NCI-H526 (cell line): ENCODE results near the gene MUSTN1.

Experiments used
- DNase-seq, 2 experiments: peaks; one replicate each; lab custom pipeline; 2025; lab: John Stamatoyannopoulos, UW

MUSTN1 gene

GRCh38 chr3:52801839-52802238 lies 33.0 kb downstream of the MUSTN1 start:
- DNase-seq, result no peak

DNA sequence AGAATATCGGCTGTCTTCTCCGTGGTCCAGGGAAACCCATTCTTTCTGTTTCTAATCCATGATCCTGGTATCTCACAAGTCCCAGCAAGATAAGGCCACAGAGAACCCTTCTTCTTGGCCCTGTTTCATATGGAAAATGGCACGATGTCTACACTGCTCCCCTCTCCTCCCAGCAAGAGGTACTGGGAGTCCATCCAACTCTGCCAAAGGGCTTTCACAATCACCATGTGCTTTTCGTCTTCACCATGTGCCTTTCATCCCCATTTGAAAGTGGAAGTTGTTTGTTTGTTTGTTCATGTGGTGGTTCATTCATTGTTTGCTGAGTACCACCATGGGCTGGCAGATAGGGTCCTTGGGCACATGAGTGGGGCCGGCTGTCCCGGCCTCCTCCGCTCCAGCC lies 34.7 kb downstream of the MUSTN1 start:
- DNase-seq, result no peak

DNA sequence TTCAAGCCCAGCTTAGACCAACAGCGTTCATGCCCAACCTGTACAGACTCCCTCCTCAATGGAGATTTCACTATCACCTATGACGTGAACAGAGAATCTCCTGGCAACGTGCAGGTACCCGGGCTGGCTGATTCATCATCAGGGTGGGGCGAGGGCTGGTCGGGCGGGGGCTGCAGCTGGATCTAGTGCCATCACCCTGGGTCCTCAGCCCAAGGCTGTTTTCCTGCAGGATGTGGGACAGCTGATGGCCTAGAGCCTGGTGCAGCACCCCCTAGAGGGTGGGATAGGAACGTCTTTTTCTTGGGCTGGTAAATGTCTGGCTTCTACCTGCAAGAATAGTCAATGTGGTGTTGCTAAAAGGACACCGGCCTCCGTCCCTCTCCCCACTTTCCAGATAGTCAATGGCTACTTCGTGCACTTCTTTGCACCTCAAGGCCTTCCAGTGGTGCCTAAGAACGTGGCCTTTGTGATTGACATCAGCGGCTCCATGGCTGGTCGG lies 35.8 kb downstream of the MUSTN1 start:
- peak in 1 of 2 experiments; percentile 48 for DNase-seq

- no peak for DNase-seq
Measured at GRCh38 chr3:52798376-52798977, 36.3 kb downstream of the MUSTN1 start.

DNA sequence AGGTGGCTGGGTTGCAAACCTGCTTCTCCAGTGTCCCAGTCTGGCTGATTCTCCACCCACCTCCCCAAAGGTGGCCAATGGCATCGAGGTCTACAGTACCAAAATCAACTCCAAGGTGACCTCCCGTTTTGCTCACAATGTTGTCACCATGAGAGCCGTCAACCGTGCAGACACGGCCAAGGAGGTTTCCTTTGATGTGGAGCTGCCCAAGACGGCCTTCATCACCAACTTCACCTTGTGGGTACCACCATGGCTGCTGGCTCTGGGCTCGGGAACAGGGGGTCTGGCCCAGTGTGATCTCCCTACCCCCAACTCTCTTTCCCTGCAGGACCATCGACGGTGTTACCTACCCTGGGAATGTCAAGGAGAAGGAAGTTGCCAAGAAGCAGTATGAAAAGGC lies 38.4 kb downstream of the MUSTN1 start:
- DNase-seq, result no peak

DNA sequence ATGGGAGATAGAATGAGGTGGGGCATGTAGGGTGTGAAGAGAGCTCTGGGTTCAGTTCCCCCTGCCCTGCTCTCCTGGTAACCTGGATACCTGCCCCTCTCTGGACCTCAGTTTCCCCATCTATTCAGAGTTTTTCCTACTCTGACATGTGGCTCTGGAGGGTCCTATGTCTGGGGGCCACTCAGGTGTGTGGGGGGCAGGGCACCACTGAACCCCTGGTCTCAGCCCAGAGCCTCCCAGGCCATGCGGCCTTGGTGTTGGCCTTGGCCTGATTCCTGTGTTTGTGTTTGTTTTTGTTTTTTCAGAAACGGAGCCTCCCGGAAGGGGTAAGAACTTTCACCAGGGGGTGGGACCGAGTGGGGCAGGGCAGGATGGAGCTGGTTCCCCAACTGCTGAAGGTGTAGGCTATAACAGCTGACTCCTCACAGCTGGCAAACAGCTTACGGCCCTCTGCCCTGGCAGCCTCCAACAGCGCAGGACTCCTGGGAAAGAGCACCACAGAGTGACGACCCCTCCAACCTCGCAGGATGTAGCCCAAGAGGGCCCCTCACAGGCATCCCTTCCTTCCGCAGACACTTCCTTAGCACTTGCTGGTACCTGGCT lies 39.4 kb downstream of the MUSTN1 start:
- no peak for DNase-seq

- DNase-seq, result no peak
Measured at GRCh38 chr3:52794612-52795099, 40.2 kb downstream of the MUSTN1 start, which contains the start of gene ITIH3. ITIH3 (plus strand) TSS chr3:52794796; CDS start chr3:52794804, 8 bp downstream.

GRCh38 chr3:52793702-52794611 lies 40.9 kb downstream of the MUSTN1 start:
- no peak for DNase-seq

DNA sequence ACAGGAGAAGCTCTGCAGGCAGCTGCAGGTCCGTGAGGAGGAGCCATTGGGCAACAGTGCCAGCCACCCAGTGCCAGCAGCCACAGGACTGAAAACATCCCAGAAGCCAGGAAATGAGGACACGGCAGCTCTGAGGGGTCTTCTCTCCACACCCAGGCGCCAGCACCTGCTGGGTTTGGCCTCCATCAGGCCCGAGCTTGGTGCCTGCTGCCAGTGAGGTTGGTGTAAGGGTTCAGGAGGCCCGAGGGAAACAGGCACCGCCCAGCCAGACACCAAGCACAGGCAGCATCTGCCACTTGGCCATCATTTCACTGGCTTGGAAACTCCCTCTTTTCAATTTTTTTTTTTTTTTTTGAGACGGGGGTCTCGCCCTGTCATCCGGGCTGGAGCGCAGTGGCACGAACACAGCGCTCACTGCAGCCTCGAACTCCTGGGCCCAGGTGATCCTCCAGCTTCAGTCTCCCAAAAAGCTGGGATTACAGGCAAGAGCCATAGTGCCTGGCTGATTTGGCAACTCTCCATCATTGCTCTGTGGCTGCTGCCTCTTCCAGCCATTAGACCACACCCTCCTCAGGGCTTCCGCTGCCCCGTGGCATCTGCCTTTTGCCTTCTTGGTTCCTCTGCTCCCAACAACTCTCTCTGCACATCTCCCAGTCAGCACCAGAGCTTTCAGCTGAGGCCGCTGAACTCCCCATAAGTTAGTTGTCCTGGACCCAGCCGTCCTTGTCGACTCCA lies 41.7 kb downstream of the MUSTN1 start:
- DNase-seq, result no peak

DNA sequence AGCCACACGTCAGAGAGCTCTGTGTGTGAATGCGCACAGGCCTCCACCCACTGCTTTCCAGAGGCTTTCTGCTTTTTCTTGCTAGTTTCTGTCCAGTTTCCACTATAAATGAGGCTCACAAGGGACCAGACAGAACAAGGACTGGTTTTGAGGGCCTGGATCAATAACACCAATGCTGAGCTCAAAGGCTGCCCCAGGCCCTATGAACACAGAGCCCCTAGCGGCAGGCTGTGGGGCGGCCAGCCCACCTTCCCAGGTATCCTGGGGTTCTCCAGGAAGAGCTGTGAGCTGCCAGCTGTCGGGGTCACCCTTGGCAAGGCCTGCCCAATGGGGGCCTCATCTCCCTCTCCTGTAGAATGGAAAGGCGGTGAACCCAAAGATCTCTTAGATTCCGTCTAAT lies 42.4 kb downstream of the MUSTN1 start:
- DNase-seq, result no peak

DNA sequence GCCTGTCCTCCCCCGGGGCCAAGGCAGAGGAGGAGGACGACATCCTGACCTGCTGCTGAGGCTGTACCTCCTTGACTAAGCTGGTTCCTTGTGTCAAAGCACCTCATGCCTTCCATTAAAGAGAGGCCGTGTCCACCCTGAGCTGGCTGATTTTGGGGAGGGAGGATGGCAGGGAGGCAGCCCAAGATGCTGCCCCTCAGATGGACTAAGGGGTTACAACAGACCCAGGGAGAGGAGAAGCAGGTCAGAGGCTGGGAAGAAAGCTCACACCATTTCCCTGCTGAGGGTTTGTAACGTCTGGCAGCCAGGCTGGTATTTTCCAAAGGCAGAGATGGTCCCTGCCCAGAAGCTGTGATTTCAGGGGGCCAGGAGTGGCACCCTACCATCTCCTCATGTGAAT lies 42.9 kb downstream of the MUSTN1 start:
- DNase-seq, result no peak

DNA sequence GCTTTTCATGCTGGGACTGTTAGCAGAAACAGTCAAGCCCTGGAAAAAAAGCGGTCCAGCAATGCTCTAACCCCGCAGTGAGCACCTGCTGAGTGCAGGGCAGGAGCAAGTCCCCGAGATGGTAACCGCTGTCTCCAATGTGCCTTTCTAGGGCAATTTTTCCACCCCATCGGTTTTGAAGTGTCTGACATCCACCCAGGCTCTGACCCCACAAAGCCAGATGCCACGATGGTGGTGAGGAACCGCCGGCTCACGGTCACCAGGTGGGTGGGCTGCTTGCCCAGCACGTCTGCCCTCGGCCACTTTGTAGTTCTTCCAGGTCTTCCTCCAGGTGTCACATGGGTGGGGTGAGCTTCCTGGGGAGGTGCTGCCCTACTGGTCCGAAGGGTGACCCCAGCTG lies 43.5 kb downstream of the MUSTN1 start:
- no peak for DNase-seq

GRCh38 chr3:52790741-52791140 lies 44.1 kb downstream of the MUSTN1 start:
- DNase-seq, result no peak

DNA sequence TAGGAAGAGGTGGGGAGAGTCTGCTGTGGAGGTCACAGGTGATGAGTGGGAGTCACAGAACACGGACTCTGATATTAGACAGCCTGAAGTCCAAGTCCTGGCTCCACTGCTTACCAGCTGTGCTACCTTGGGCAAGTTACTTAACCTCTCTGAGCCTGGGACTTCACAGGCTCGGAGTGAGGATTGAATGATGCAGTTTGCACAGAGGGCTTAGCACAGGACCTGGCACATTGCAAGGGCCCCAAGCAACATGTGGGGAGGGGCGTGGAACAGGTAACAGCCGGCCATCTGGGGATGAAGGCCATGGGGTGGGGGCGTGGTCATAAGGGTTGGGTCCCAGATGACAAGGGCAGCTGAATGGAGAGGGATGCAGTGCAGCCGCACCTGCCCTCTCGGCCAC lies 44.5 kb downstream of the MUSTN1 start:
- DNase-seq, result no peak

- DNase-seq, result no peak
Measured at GRCh38 chr3:52789746-52790040, 45.1 kb downstream of the MUSTN1 start.

- no peak for DNase-seq
Measured at GRCh38 chr3:52788890-52789745, 45.7 kb downstream of the MUSTN1 start.

- DNase-seq, result no peak
Measured at GRCh38 chr3:52787672-52788625, 46.9 kb downstream of the MUSTN1 start.

GRCh38 chr3:52787246-52787645 lies 47.6 kb downstream of the MUSTN1 start:
- no peak for DNase-seq

DNA sequence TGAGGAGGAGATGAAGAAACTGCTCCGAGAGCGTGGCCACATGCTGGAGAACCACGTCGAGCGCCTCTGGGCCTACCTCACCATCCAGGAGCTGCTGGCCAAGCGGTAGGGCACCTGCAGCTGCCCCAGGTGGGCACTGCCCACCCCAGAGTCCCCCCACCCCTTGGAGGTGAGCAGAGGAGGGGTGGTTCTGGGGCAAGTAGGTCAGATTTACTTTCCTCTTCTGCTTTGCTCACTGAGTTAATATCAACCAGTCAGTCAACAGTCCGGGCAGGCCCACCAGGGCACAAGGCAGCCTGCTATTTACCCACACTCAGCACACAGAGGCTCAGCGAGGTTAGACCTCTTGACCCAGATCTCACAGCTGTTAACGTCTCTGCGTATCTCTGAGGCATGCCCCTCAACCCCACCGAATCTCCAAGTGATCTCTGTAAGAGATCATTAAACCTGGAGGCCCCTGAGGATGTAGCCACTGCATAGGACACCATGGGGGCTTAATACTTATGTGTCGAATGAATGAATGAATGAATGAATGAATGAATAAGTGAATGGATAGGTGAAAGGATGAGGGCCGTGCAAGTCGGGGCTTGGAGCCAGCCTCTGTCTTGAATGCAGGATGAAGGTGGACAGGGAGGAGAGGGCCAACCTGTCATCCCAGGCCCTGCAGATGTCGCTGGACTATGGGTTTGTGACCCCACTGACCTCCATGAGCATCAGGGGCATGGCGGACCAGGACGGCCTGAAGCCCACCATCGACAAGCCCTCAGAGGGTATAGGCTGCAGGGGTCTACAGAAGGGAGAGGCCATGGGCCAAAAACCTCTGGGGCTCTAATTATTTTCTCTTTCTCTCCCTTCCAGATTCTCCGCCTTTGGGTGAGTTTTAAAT lies 48.2 kb downstream of the MUSTN1 start:
- no peak for DNase-seq
